ENCODE measurements around the gene ZNF136. TPM values are rescaled to one million over a fixed set of nuclear protein-coding genes. Genes with fewer than 3 reads are reported as not detected.

The ZNF136 gene
- total RNA-seq, 1 donor from 2014 or later: 12.9 TPM

- peaks cover 3% of the 10 kb centered on the region for H3K4me1 Mint-ChIP-seq (ENCODE audit: unreplicated experiment)
- no peak overlapping the region for H3K27ac Mint-ChIP-seq (ENCODE audit: unreplicated experiment)
- TF ChIP-seq CTCF (IDR thresholded peaks at IDR 0.05): no peak
- no peaks in the 10 kb centered on the region for H3K27me3 Mint-ChIP-seq (ENCODE audit: unreplicated experiment)
- H3K9me3 Mint-ChIP-seq (ENCODE audit: unreplicated experiment): peaks cover 21% of the 10 kb centered on the region
- H3K36me3 Mint-ChIP-seq (ENCODE audit: unreplicated experiment): peaks cover 66% of the 10 kb centered on the region
- no peak overlapping the region for H3K4me3 Mint-ChIP-seq (ENCODE audit: unreplicated experiment)
- no peak for DNase-seq (ENCODE audit: extremely low spot score, unreplicated experiment)
Measured at GRCh38 chr19:12133069-12133468, 29.8 kb upstream of the ZNF136 start.

GRCh38 chr19:12137221-12137940 is 25.5 kb upstream of the ZNF136 start:
- Mint-ChIP-seq H3K36me3 (ENCODE audit: unreplicated experiment) (peaks cover 53% of the 10 kb centered on the region), H3K9me3 (ENCODE audit: unreplicated experiment) (peaks cover 15% of the 10 kb centered on the region), H3K4me3 (ENCODE audit: unreplicated experiment) (peak overlapping the region; percentile 3), H3K27me3 (ENCODE audit: unreplicated experiment) (no peaks in the 10 kb centered on the region), H3K27ac (ENCODE audit: unreplicated experiment) (no peak overlapping the region), H3K4me1 (ENCODE audit: unreplicated experiment) (peaks cover 26% of the 10 kb centered on the region)
- TF ChIP-seq CTCF (IDR thresholded peaks at IDR 0.05): no peak
- DNase-seq (ENCODE audit: extremely low spot score, unreplicated experiment): no peak

- Mint-ChIP-seq H3K36me3 (ENCODE audit: unreplicated experiment) (peaks cover 39% of the 10 kb centered on the region), H3K4me3 (ENCODE audit: unreplicated experiment) (peak overlapping the region; percentile 94), H3K4me1 (ENCODE audit: unreplicated experiment) (peaks cover 26% of the 10 kb centered on the region), H3K27ac (ENCODE audit: unreplicated experiment) (peak overlapping the region; percentile 99), H3K27me3 (ENCODE audit: unreplicated experiment) (no peaks in the 10 kb centered on the region), H3K9me3 (ENCODE audit: unreplicated experiment) (peaks cover 15% of the 10 kb centered on the region)
- TF ChIP-seq CTCF (IDR thresholded peaks at IDR 0.05): no peak
- no peak for DNase-seq (ENCODE audit: extremely low spot score, unreplicated experiment)
Measured at GRCh38 chr19:12139269-12139668, 23.6 kb upstream of the ZNF136 start.

- no peaks in the 10 kb centered on the region for H3K27me3 Mint-ChIP-seq (ENCODE audit: unreplicated experiment)
- DNase-seq (ENCODE audit: extremely low spot score, unreplicated experiment): peak; percentile 98
- peaks cover 15% of the 10 kb centered on the region for H3K9me3 Mint-ChIP-seq (ENCODE audit: unreplicated experiment)
- peaks cover 26% of the 10 kb centered on the region for H3K4me1 Mint-ChIP-seq (ENCODE audit: unreplicated experiment)
- H3K4me3 Mint-ChIP-seq (ENCODE audit: unreplicated experiment): peak within 1 kb of the TSS; percentile 94
- peak within 1 kb of the TSS; percentile 99 for H3K27ac Mint-ChIP-seq (ENCODE audit: unreplicated experiment)
- TF ChIP-seq CTCF (IDR thresholded peaks at IDR 0.05): no peak
- peaks cover 37% of the 10 kb centered on the region for H3K36me3 Mint-ChIP-seq (ENCODE audit: unreplicated experiment)
Measured at GRCh38 chr19:12139885-12140544, 22.9 kb upstream of the ZNF136 start, which contains the start of gene ZNF20. ZNF20 (minus strand) TSS chr19:12140350; CDS start chr19:12140182, 168 bp downstream.

Data from osteocyte (in vitro differentiated cells).